HuH-7 (cell line): ENCODE measurements around the gene TMPRSS11E.
A peak's percentile ranks its signal among the peaks of the same experiment; 100 is the strongest.
"Not testable (repeated sequence)": the region's sequence is repeated elsewhere in the genome, so short reads cannot be mapped to it uniquely, and the experiment has no call there.

Source experiments
- DNase-seq: peaks from one replicate; pipeline ENCODE4 v3.0.0; 2011; ENCODE audit warnings: low spot score

TMPRSS11E gene

DNA sequence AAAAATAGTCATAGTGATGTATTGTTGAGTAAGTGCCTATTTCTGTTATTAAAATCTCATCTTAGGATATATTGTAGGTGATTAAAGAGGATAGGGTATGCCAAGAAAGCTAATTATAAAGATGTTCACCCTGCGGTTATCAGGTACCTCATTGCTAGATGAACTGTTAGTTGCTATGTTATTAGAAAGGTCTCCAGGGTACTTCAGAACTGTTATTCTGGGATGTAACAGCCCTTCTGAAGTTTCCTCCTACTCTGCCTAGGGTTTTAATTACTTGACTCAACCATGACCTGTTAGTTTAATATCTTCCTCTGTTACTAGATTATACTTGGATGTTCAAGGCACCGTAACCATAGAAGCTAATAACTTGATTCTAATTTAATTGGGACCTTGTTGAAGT, 15.4 kb downstream of the TMPRSS11E start:
- DNase-seq = no peak

DNA sequence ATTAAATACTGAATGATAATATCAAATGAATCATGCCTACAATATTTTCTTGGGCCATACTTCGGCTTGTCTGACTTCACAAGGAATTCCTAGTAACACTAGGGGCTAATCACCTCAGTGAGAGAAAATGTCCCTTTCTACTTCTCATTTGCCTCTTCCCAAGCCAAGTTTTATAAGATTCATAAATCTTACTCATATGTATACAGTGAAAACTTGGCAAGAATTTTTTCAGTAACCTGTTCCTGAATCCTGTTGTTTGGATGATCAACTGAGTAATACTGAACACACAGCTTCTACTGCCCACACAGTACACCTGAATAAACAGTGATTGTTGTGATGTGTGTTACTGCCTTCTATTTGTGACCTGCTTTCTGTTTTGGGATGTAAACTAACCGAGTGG, 16.5 kb downstream of the TMPRSS11E start:
- DNase-seq = no peak

DNA sequence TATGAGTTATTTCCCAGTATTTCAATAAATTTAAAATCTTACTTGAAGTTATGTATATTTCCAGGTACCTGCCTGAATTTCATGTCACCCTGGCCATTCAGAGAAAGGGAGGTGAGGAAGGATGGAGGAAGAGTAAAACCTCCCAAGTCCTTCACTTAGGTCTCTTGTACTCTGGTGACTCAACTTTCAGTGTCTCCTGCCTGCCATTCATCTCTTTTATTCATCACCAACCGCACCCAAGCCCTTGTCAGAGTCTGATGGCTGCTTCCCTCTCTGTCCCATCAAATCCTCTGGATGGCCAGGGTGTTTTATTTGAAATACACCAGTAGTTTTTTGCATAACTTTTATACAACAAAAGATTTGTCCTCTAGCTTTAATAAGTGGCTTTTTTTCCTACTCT, 17.8 kb downstream of the TMPRSS11E start:
- no peak for DNase-seq

DNA sequence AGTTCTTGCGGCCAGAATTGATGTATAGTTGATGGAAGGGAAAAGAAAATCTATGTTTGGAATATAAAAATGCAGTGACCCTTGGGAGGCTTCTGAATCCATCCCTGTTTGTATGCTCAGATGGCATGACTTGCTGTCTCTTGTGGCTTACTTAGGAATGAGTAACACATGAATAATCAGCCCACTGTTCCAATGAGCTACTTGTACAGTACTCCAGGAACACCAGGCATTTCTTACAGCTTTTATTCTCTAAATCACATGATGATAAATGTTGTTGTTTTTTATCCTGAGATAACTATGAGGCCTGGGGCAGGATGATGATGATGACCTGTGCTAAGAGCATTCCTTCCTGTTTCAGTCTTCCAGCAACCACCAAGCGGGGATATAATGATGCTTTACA, 18.9 kb downstream of the TMPRSS11E start:
- DNase-seq = no peak

DNA sequence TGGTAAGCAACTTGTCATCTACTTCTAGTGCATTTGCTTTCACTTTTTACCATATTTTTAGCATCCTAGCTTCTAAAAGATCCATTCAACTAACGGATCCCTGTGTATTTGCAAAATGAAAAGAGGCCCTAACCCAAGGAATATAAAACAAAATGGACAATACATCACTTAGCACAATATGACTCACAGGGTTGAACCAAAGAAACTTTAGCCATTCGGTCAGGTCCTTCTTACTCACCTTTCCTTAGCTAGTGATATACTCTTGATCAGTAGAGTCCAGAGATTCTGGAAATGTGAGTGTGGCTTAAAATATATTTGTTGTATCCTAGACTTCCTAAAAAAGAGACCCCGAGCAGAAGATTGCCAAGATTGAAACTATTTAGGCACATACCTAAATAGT, 19.5 kb downstream of the TMPRSS11E start:
- DNase-seq = no peak

- no peak for DNase-seq
Measured at GRCh38 chr4:68469482-68469881, 22.2 kb downstream of the TMPRSS11E start.

GRCh38 chr4:68476191-68476590, 28.9 kb downstream of the TMPRSS11E start:
- no peak for DNase-seq

DNA sequence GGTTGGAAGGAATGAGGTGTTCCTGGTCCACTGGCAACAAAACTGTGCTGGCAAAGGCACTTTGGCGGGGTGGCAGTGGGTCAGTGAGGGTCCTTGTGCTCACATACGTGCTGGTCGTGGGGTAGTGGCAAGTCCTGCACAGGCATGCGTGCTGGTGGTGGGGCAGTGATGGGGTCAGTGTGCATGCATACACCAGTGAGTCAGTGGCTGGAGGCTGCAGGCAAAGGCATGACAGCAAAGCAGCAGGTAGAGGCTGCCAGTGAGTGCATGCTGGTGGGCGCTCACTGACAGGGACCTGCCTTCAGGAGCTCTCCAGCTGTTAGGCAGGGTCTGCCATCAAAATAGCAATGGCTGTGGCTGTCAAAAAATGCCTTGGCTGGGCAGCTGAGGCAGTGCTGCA, 42.1 kb downstream of the TMPRSS11E start:
- DNase-seq = no peak

- DNase-seq = no peak
Measured at GRCh38 chr4:68490826-68491457, 43.7 kb downstream of the TMPRSS11E start.

- no peak for DNase-seq
Measured at GRCh38 chr4:68494688-68495087, 47.4 kb downstream of the TMPRSS11E start.

DNA sequence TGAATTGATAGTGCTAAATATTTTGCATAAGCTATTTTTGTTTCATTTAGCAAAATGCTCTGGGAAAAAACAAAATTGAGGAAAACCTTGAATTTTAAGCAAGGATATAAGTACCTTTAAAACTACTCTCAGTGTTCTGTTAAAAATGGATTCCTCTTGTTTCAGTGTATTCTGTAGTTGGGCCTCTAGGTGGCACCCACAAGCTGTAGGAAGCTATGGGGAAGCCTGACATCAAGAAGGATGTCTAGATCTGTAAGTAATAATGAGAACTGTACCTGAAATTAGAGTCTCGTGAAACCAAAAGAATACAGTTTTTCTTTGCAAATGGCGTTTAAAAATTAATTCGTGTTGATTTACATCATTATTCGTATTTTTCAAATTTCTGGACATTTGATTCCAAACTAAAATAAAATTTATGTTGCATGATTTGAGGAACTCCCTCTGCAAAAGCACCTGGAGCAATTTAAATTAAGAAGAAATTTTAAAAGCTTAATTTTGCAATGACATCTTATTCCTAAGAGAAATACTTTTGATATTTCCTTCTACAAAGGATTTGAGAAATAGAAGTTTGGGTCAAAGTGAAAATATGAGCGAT, 51.2 kb downstream of the TMPRSS11E start:
- peak; percentile 31 for DNase-seq

GRCh38 chr4:68499021-68499420, 51.8 kb downstream of the TMPRSS11E start:
- no peak for DNase-seq

DNA sequence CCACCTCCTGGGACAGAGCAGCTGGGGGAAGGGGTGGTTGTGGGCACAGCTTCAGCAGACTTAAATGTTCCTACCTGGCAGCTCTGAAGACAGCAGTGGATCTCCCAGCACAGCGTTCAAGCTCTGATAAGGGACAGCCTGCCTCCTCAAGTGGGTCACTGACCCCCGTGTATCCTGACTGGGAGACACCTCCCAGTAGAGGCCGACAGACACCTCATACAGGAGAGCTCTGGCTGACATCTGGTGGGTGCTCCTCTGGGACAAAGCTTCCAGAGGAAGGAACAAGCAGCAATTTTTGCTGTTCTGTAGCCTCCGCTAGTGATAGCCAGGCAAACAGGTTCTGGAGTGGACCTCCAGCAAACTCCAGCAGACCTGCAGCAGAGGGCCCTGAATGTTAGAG, 56.2 kb downstream of the TMPRSS11E start:
- DNase-seq = not testable (repeated sequence)

- not testable (repeated sequence) for DNase-seq
Measured at GRCh38 chr4:68504836-68505235, 57.6 kb downstream of the TMPRSS11E start.

- DNase-seq = not testable (repeated sequence)
Measured at GRCh38 chr4:68505452-68505851, 58.2 kb downstream of the TMPRSS11E start.

GRCh38 chr4:68518889-68519288, 71.6 kb downstream of the TMPRSS11E start:
- no peak for DNase-seq

DNA sequence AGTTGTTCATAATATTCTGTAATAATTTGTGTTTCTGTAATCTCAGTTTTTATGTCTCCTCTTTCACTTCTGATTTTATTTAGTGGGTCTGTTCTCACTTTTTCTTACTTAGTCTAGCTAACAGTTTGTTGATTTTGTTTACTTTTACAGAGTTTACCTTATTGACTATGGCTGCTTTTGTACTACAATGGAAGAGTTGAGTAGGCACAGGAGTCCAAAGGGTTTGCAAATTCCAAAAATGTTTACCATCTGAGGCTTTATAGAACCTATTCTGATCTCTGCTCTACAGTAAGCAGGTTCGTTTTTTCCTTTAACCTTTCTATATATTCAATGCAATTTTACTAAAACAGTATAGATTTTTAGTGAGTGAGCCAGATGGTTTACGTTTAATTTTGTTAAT, 73.7 kb downstream of the TMPRSS11E start:
- DNase-seq = no peak

- DNase-seq = not testable (repeated sequence)
Measured at GRCh38 chr4:68522232-68522631, 75.0 kb downstream of the TMPRSS11E start.

- DNase-seq = no peak
Measured at GRCh38 chr4:68535974-68536373, 88.7 kb downstream of the TMPRSS11E start.

DNA sequence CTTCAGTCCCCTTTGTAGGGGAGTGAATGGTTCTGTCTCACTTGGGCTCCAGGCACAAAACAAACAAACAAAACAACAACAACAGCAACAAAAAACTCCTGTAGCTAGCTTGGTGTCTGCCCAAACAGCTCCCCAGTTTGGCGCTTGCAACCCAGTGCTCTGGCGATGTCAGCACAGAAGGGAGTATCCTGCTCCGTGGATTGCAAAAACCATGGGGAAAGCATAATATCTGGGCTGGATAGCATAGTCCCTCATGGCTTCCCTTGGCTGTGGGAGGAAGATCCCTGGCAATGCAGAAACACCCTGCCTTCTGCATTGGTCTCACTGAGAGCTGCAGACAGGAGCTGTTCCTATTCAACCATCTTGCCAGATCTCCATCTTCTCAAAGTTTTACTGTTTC, 89.1 kb downstream of the TMPRSS11E start:
- DNase-seq = no peak

GRCh38 chr4:68542742-68543141, 95.5 kb downstream of the TMPRSS11E start:
- DNase-seq = not testable (repeated sequence)
